OCI-LY1 (cell line): ENCODE data around the gene SMAD3.
A peak's percentile ranks its signal among the peaks of the same experiment; 100 is the strongest.
"Not testable (repeated sequence)": the region's sequence is repeated elsewhere in the genome, so short reads cannot be mapped to it uniquely, and the experiment has no call there.

Source experiments
- H2AFZ ChIP-seq: fragments of 200-600 bp; sonication (generic), shearing (Covaris generic); 2 replicates; pipeline ENCODE4 v1.6.0; 2014; ENCODE audit warnings: antibody characterized with exemption, mild to moderate bottlenecking, low read length
- H3F3A ChIP-seq: fragments of 200-600 bp; sonication (generic), shearing (Covaris generic); 2 replicates; pipeline ENCODE4 v1.6.0; 2014; ENCODE audit warnings: mild to moderate bottlenecking, antibody characterized with exemption, low read length, moderate library complexity; ENCODE audit not compliant: insufficient read depth
- H3K27ac ChIP-seq: fragments of 200-600 bp; sonication (generic); 2 replicates; pipeline ENCODE4 v1.5.1; 2014; ENCODE audit warnings: low read length, mixed run types, mild to moderate bottlenecking, low read depth; ENCODE audit not compliant: poor library complexity, severe bottlenecking
- H3K27me3 ChIP-seq: fragments of 200-600 bp; sonication (generic); 2 replicates; pipeline ENCODE4 v1.6.0; 2014; ENCODE audit warnings: antibody characterized with exemption, mild to moderate bottlenecking, low read length, moderate library complexity; ENCODE audit not compliant: insufficient read depth
- H3K36me3 ChIP-seq: fragments of 200-600 bp; sonication (generic); 2 replicates; pipeline ENCODE4 v1.6.1; 2014; ENCODE audit warnings: mild to moderate bottlenecking, antibody characterized with exemption, low read length, moderate library complexity, mixed read lengths; ENCODE audit not compliant: insufficient read depth
- H3K4me1 ChIP-seq: fragments of 200-600 bp; sonication (generic); 2 replicates; pipeline ENCODE4 v1.5.1; 2014; ENCODE audit warnings: mild to moderate bottlenecking, low read length, moderate library complexity; ENCODE audit not compliant: insufficient read depth, severe bottlenecking
- H3K4me2 ChIP-seq: fragments of 200-600 bp; sonication (generic), shearing (Covaris generic); 2 replicates; pipeline ENCODE4 v1.6.1; 2014; ENCODE audit warnings: low read length
- H3K4me3 ChIP-seq: fragments of 200-600 bp; sonication (generic); 2 replicates; pipeline ENCODE4 v1.5.1; 2014; ENCODE audit warnings: low read length, low read depth, mild to moderate bottlenecking, mixed read lengths; ENCODE audit not compliant: poor library complexity, severe bottlenecking
- H3K79me2 ChIP-seq: fragments of 200-600 bp; shearing (Covaris generic); 2 replicates; pipeline ENCODE4 v1.6.1; 2016; ENCODE audit warnings: mixed run types, low read length, mixed read lengths; ENCODE audit not compliant: insufficient read depth
- H3K9ac ChIP-seq: fragments of 200-600 bp; sonication (generic), shearing (Covaris generic); 2 replicates; pipeline ENCODE4 v1.6.1; 2014; ENCODE audit warnings: mild to moderate bottlenecking, low read length, mixed read lengths
- H3K9me2 ChIP-seq: fragments of 200-600 bp; sonication (generic), shearing (Covaris generic); 2 replicates; pipeline ENCODE4 v1.6.1; 2014; ENCODE audit warnings: low read depth, mild to moderate bottlenecking, low read length, mixed read lengths
- H3K9me3 ChIP-seq: fragments of 200-600 bp; shearing (Covaris generic); 2 replicates; pipeline ENCODE4 v1.6.1; 2014; ENCODE audit warnings: low read length, mixed read lengths
- H4K20me1 ChIP-seq: fragments of 200-600 bp; sonication (generic), shearing (Covaris generic); 2 replicates; pipeline ENCODE4 v1.6.0; 2016; ENCODE audit warnings: mild to moderate bottlenecking, low read length; ENCODE audit not compliant: insufficient read depth
- CTCF ChIP-seq: fragments of 200-600 bp; sonication (generic), shearing (Covaris generic); IDR thresholded peaks from 2 replicates; pipeline ENCODE4 v1.5.1; 2017; ENCODE audit warnings: mild to moderate bottlenecking, antibody characterized with exemption, low read length, moderate library complexity, mixed read lengths
- EZH2 ChIP-seq: fragments of 200-600 bp; sonication (generic), shearing (Covaris generic); IDR thresholded peaks from 2 replicates; pipeline ENCODE4 v1.8.0; 2017; ENCODE audit warnings: borderline replicate concordance, mixed run types, mild to moderate bottlenecking, antibody characterized with exemption, low read length, moderate library complexity, mixed read lengths

The SMAD3 gene

GRCh38 chr15:67120839-67121643, 55.6 kb downstream of the SMAD3 start:
- Histone ChIP-seq H3K9me3 (no peaks in the 10 kb centered on the region), H3K27ac (peak overlapping the region; percentile 83), H4K20me1 (no peaks in the 10 kb centered on the region), H3K27me3 (no peaks in the 10 kb centered on the region), H3K4me3 (peak overlapping the region; percentile 23), H2AFZ (no peak overlapping the region), H3K4me1 (peaks cover 74% of the 10 kb centered on the region), H3K36me3 (peaks cover 4% of the 10 kb centered on the region; the same call in 1 of the 2 replicates), H3F3A (no peaks in the 10 kb centered on the region), H3K9ac (peak overlapping the region; percentile 38), H3K79me2 (peaks cover 23% of the 10 kb centered on the region; the same call in 1 of the 2 replicates), H3K9me2 (no peaks in the 10 kb centered on the region), H3K4me2 (peak overlapping the region; percentile 57)
- no peak for TF ChIP-seq EZH2
- TF ChIP-seq CTCF, result no peak

GRCh38 chr15:67121644-67122605, 56.5 kb downstream of the SMAD3 start:
- Histone ChIP-seq H3K4me2 (peak overlapping the region; percentile 57), H3K27me3 (no peaks in the 10 kb centered on the region), H3K4me3 (no peak overlapping the region), H3K9ac (peak overlapping the region; percentile 38; the same call in 1 of the 2 replicates), H3K27ac (peak overlapping the region; percentile 83), H2AFZ (no peak overlapping the region), H3K36me3 (peaks cover 4% of the 10 kb centered on the region; the same call in 1 of the 2 replicates), H4K20me1 (no peaks in the 10 kb centered on the region), H3K9me2 (no peaks in the 10 kb centered on the region), H3K9me3 (no peaks in the 10 kb centered on the region), H3K79me2 (peaks cover 23% of the 10 kb centered on the region; the same call in 1 of the 2 replicates), H3F3A (no peaks in the 10 kb centered on the region), H3K4me1 (peaks cover 74% of the 10 kb centered on the region)
- TF ChIP-seq EZH2 (no peak), CTCF (no peak)

- not testable (repeated sequence) for H3K9me2 ChIP-seq, H3K27ac ChIP-seq, H4K20me1 ChIP-seq, H3K4me2 ChIP-seq, H3F3A ChIP-seq, H3K9me3 ChIP-seq, H3K27me3 ChIP-seq, H3K9ac ChIP-seq, H2AFZ ChIP-seq, H3K4me3 ChIP-seq
- peaks cover 72% of the 10 kb centered on the region for H3K4me1 ChIP-seq
- H3K36me3 ChIP-seq, result peaks cover 11% of the 10 kb centered on the region; the same call in 1 of the 2 replicates
- H3K79me2 ChIP-seq, result peaks cover 17% of the 10 kb centered on the region; the same call in 1 of the 2 replicates
Observed at GRCh38 chr15:67122816-67123215, 57.4 kb downstream of the SMAD3 start.

- H3K9ac ChIP-seq, H3K9me2 ChIP-seq, H3K27me3 ChIP-seq, H3K27ac ChIP-seq, H3K9me3 ChIP-seq, H3K4me2 ChIP-seq, H3F3A ChIP-seq, H2AFZ ChIP-seq, H3K4me3 ChIP-seq, H4K20me1 ChIP-seq: not testable (repeated sequence)
- peaks cover 17% of the 10 kb centered on the region; the same call in 1 of the 2 replicates for H3K79me2 ChIP-seq
- peaks cover 69% of the 10 kb centered on the region for H3K4me1 ChIP-seq
- H3K36me3 ChIP-seq, result peaks cover 11% of the 10 kb centered on the region; the same call in 1 of the 2 replicates
Observed at GRCh38 chr15:67123291-67123690, 57.9 kb downstream of the SMAD3 start.
